ENCODE measurements around the gene COL23A1.

COL23A1 gene

DNA sequence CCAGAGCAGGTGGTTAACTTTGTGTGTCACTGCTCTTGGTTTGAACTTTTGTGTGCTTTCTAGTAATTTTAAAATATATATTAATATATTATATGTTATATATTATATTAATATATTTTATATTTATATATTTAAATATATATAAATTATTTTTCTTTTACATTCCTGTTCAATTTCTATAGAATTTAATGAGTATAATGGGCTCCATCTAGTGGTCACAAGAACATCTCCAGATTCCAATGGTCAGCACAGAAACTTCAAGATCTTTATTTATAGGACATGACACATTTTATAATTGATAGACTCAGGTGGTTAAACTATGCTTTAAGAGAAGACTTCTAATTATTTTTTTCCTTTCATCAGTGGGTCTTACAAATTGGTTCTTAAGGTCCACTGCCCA, 39.1 kb downstream of the COL23A1 start:
- Mint-ChIP-seq H3K4me1 (peaks cover 32% of the 10 kb centered on the region), H3K9me3 (no peaks in the 10 kb centered on the region), H3K27me3 (ENCODE audit: low read depth) (peaks cover 14% of the 10 kb centered on the region), H3K27ac (peak overlapping the region in 2 of 3 experiments; percentile 31 to 49), H3K4me3 (no peak overlapping the region), H3K36me3 (ENCODE audit: low read depth) (no peaks in the 10 kb centered on the region)
- peak; percentile 56 to 64 (median 56) for TF ChIP-seq CTCF (IDR thresholded peaks at IDR 0.05; ENCODE audit: unreplicated experiment in 3 of 3)

DNA sequence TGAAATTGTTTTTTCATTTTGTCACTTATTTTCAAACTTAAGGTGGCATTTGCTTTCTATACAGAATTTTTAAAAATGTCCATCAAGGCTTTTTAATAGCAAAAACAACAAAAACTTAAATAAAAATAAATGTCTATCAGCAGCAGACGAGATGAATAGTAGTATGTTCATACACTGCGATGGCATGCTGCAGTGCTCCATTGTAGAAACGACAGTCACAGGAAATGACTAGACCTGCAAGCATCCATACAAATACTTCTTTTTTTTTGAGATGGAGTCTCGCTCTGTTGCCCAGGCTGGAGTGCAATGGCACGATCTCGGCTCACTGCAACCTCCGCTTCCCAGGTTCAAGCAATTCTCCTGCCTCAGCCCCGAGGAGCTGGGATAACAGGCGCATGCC, 41.4 kb downstream of the COL23A1 start:
- Mint-ChIP-seq H3K9me3 (no peaks in the 10 kb centered on the region), H3K27ac (peak overlapping the region in 2 of 3 experiments; percentile 55 to 66), H3K36me3 (ENCODE audit: low read depth) (no peaks in the 10 kb centered on the region), H3K4me1 (peaks cover 37% of the 10 kb centered on the region), H3K4me3 (no peak overlapping the region), H3K27me3 (ENCODE audit: low read depth) (peaks cover 5% of the 10 kb centered on the region)
- no peak for TF ChIP-seq CTCF (IDR thresholded peaks at IDR 0.05; ENCODE audit: unreplicated experiment in 3 of 3)

DNA sequence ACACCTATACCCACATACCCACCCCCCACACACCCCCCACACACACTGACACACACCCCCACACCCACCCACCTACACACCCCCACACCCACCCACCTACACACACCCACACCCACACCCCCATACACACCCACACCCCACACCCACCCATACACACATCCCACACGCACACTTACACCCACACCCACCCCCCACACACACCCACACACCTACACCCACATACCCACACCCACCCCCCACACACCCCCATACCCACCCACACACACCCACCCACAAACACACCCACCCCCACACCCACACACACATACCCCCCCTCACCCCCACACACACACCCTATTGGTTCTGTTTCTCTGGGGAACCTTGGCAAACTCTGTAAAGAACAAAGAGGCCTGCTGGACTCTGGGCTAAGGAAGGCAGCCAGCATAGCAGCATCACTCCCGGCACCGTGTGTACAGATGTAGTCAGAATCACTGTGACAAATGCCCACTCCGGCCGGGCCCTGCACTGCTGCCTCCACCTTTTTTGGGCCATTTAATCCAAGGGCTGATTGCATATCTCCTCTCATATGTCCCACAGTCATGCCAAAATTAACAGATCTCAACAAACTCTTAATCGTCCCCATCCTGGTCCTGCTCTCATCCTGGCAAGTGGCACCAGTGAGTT, 42.3 kb downstream of the COL23A1 start:
- Mint-ChIP-seq H3K4me3 (no peak overlapping the region), H3K4me1 (peaks cover 32% of the 10 kb centered on the region), H3K27me3 (ENCODE audit: low read depth) (no peaks in the 10 kb centered on the region), H3K36me3 (ENCODE audit: low read depth) (no peaks in the 10 kb centered on the region), H3K27ac (peak overlapping the region in 2 of 3 experiments; percentile 55 to 66), H3K9me3 (no peaks in the 10 kb centered on the region)
- TF ChIP-seq CTCF (IDR thresholded peaks at IDR 0.05; ENCODE audit: unreplicated experiment in 3 of 3), result no peak

GRCh38 chr5:178547052-178547666, 43.0 kb downstream of the COL23A1 start:
- TF ChIP-seq CTCF (IDR thresholded peaks at IDR 0.05; ENCODE audit: unreplicated experiment in 3 of 3), result no peak
- Mint-ChIP-seq H3K36me3 (ENCODE audit: low read depth) (no peaks in the 10 kb centered on the region), H3K4me1 (peaks cover 38% of the 10 kb centered on the region), H3K27ac (no peak overlapping the region), H3K4me3 (no peak overlapping the region), H3K9me3 (no peaks in the 10 kb centered on the region), H3K27me3 (ENCODE audit: low read depth) (no peaks in the 10 kb centered on the region)

- TF ChIP-seq CTCF (IDR thresholded peaks at IDR 0.05; ENCODE audit: unreplicated experiment in 3 of 3), result no peak
- Mint-ChIP-seq H3K27ac (no peak overlapping the region), H3K27me3 (ENCODE audit: low read depth) (no peaks in the 10 kb centered on the region), H3K36me3 (ENCODE audit: low read depth) (no peaks in the 10 kb centered on the region), H3K4me3 (no peak overlapping the region), H3K4me1 (peaks cover 36% of the 10 kb centered on the region), H3K9me3 (no peaks in the 10 kb centered on the region)
These were observed 43.5 kb downstream of the COL23A1 start for GRCh38 chr5:178546675-178547033.

Measured in nephron (organoid).